PC-3 (cell line): ENCODE results near the gene TTC29.

Experiments used
- CTCF ChIP-seq: fragments of 300-600 bp; sonication (generic); conservative IDR thresholded peaks from 2 replicates; pipeline ENCODE4 v1.5.1; 2017; ENCODE audit warnings: antibody characterized with exemption, low read depth, mild to moderate bottlenecking, low read length
- EZH2 ChIP-seq: fragments of 300-600 bp; sonication (generic); IDR thresholded peaks from one replicate; pipeline ENCODE4 v1.6.1; 2017; ENCODE audit warnings: antibody characterized with exemption, mild to moderate bottlenecking, low read length; ENCODE audit not compliant: unreplicated experiment
- EZH2phosphoT487 ChIP-seq: fragments of 300-600 bp; sonication (generic); IDR thresholded peaks from 2 replicates; pipeline ENCODE4 v1.6.1; 2018; ENCODE audit warnings: mild to moderate bottlenecking, antibody characterized with exemption, low read length, borderline replicate concordance

DNA sequence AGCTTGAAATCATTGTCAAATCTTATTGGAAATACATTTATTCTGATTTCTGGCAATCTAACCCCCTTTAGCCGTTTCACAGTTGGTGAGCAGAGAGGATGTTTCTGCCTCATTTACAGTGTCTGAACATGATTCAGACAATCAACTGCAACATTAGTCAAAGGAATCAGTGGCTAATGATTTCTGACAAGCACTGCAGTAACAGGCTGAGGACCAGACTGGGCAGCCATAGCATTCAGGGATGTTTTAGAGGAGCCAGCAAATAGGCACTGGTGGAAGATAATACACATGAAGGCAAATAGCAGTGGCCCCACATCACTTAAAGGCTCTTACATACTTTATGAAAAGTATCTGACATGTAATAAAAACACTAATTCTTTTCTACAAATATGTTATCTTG is 102.8 kb downstream of the TTC29 start:
- no peak for TF ChIP-seq CTCF
- TF ChIP-seq EZH2: no peak
- TF ChIP-seq EZH2phosphoT487: no peak
